HG03280 (cell line): ENCODE measurements around the gene OS9.

Experiments used
- ATAC-seq: cut with Tn5 transposase; IDR thresholded peaks from one replicate; pipeline ENCODE4 v1.9.1; 2021; ENCODE audit warnings: mild to moderate bottlenecking, moderate library complexity; ENCODE audit not compliant: unreplicated experiment

OS9 gene

GRCh38 chr12:57735952-57736740 is 42.2 kb downstream of the OS9 start:
- ATAC-seq: no peak

GRCh38 chr12:57736741-57737466 is 43.0 kb downstream of the OS9 start:
- no peak for ATAC-seq

- no peak for ATAC-seq
Measured at GRCh38 chr12:57737467-57738460, 43.8 kb downstream of the OS9 start.

GRCh38 chr12:57738661-57739237 is 44.8 kb downstream of the OS9 start, which contains the start of gene AGAP2:
TSS of gene AGAP2 (minus strand) at chr12:57738742. CDS start at chr12:57738246, 496 bp downstream.
- ATAC-seq: no peak

- ATAC-seq: no peak
Measured at GRCh38 chr12:57739387-57739786, 45.5 kb downstream of the OS9 start.

- ATAC-seq: no peak
Measured at GRCh38 chr12:57739914-57740538, 46.1 kb downstream of the OS9 start.

GRCh38 chr12:57740656-57741412 is 46.9 kb downstream of the OS9 start:
- ATAC-seq: peak; percentile 47

- no peak for ATAC-seq
Measured at GRCh38 chr12:57741413-57741789, 47.5 kb downstream of the OS9 start.

GRCh38 chr12:57741844-57742738 is 48.2 kb downstream of the OS9 start:
- ATAC-seq: peak; percentile 55

GRCh38 chr12:57743769-57744168 is 49.8 kb downstream of the OS9 start:
- ATAC-seq: no peak

GRCh38 chr12:57744194-57744776 is 50.4 kb downstream of the OS9 start:
- peak; percentile 36 for ATAC-seq

- peak; percentile 90 for ATAC-seq
Measured at GRCh38 chr12:57744777-57745484, 51.0 kb downstream of the OS9 start, which contains the start of gene TSPAN31. TSS of gene TSPAN31 (plus strand) at chr12:57745039. CDS start at chr12:57745155, 116 bp downstream.

- ATAC-seq: no peak
Measured at GRCh38 chr12:57745485-57745881, 51.6 kb downstream of the OS9 start.

GRCh38 chr12:57746025-57746424 is 52.1 kb downstream of the OS9 start:
- ATAC-seq: no peak

GRCh38 chr12:57749061-57749460 is 55.1 kb downstream of the OS9 start:
- no peak for ATAC-seq

GRCh38 chr12:57750561-57751431 is 56.9 kb downstream of the OS9 start:
- no peak for ATAC-seq
